GM19025 (cell line): ENCODE results near the gene CACNG8.

Experiments used
- ATAC-seq: cut with Tn5 transposase; IDR thresholded peaks from one replicate; pipeline ENCODE4 v1.9.1; 2021; ENCODE audit warnings: mild to moderate bottlenecking, low read depth, moderate library complexity; ENCODE audit not compliant: unreplicated experiment

CACNG8 gene

DNA sequence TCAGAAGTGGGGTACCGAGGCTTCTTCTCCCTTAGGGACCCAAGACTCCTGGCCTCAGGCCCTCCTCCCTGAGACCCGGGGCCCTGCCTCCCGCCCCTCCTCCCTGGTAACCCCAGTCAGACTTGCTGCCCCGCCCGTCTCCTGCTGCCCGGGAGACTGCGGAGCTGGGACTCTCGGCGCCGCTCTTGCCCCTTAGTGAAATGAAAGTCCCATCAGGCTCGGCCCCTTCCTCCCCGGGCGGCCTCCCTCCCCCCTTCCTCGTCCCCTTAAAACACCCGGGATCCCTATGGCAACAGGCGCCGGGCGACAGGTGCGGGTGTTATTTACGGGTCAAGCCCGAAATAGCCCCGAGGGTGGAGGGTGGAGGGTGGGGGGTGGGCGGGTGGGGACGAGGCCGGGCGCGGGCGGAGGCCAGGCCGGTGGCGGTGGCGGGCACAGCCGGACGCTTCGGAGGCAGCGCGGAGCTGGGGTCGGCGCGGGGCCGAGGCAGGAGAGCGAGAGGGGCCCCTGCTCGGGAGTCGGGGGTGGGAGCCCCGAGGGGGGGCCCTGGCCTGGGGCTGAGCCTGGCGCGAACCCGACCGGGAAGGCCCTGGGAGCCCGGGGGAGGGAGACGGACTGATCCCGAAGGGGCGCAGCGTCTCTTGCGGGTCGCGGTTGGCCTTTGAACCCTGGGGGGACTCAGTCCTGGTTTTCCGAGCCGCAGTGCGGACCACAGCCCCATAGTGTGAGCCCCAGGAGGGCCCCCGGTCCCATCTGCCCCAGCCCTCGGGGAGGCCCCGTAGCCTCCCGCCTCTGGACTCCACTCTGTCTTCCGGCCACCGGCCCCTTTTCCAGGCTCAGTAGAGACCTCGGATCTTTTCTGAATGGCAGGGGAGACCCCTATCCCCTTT lies 28.7 kb downstream of the CACNG8 start, which contains the start of gene CACNG6:
CACNG6 (plus strand) TSS at position 414 of the 890 bp plus-strand sequence. CDS start 1,241 bp downstream, outside the sequence.
- ATAC-seq: no peak

- no peak for ATAC-seq
Measured at GRCh38 chr19:53992211-53992610, 29.5 kb downstream of the CACNG8 start.

GRCh38 chr19:53992815-53993214 lies 30.1 kb downstream of the CACNG8 start:
- ATAC-seq: no peak

DNA sequence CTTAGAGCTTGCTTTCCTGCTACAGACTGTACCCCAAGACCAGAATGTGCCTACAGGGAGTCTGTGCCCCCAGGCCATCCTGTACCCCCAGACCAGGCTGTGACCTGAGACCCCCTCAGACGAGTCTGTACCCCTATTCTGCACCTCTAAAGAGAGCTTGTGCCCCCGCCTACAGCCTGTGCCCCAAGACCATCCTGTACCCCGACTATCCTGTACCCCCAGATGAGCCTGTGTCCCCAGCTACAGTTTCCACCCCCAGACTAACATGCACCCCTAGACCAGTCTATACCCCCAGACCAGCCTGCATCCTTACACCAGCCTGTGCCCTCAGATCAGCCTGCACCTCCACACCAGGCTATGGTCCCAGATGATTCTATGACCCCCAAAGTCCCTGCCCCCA lies 30.7 kb downstream of the CACNG8 start:
- no peak for ATAC-seq

GRCh38 chr19:53994811-53995210 lies 32.1 kb downstream of the CACNG8 start:
- no peak for ATAC-seq

DNA sequence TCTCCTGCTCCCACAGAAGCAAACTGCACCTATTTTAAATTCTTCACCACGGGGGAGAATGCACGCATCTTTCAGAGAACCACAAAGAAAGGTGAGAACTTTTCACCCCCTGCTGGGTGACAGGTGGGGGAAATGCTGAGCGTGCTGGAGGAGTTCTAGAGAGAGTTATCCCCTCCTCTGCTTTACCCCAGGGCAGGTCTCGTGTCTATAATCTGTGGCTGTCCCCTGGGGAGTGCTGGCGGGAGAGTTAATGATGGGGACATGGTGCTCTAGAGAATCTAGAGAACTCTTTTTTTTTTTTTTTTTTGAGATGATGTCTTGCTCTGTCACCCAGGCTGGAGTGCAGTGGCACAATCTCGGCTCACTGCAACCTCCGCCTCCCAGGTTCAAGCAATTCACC lies 35.5 kb downstream of the CACNG8 start:
- ATAC-seq: no peak

GRCh38 chr19:53999694-54000093 lies 37.0 kb downstream of the CACNG8 start:
- no peak for ATAC-seq

GRCh38 chr19:54001496-54001895 lies 38.8 kb downstream of the CACNG8 start:
- no peak for ATAC-seq

DNA sequence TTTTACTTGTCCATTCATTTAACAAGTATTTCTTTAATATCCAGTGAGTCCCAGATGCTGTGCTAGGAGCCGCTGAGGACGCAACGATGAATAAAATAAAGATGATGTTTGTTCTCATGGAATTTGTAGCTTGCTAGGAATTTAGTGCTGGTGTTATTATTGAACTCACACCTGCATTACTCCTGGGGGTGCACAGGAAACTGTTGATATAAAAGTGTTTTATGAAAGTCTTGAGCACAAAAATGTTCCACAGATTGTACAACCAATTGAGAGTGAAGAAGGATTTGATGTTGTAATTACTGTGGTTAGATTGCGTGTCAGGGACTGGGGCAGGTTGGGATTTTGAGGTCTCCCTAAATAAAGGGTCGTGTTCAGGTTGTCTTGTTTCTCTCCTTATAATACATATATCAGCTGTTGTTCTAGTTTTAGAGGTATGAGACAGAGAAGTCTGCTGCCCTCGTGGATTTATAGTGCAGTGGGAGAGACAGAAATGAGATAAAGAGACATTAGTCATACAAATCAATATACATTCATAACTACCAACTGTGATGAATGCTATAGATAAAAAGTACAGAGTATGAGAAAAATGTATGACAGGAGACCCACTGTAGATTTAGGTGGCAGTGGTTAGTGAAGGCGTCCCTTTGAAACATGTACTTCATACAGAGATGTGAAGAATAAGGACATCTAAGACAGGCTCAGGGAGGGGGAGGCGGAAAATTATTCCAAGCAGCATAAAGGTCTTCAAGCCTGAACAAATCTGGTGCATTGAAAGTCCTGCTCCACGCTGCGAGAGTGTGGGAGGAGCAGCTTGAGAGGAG lies 40.0 kb downstream of the CACNG8 start:
- ATAC-seq: no peak

DNA sequence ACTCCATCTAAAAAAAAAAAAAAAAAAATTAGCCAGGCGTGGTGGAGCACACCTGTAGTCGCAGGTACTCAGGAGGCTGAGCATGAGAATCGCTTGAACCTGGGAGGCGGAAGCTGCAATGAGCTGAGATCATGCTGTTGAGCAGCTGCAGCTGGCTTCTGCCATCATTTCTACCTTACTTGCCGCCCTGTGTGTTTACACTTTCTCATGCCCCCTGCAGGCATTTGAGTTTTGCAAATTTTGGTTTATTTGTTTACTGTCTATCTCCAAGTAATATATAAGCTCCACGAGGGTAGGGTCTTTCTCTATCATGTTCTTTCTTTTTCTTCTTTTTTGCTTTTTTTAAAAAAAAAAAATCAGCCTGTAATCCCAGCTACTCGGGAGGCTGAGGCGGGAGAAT lies 46.7 kb downstream of the CACNG8 start:
- ATAC-seq: no peak

- ATAC-seq: no peak
Measured at GRCh38 chr19:54010474-54010873, 47.7 kb downstream of the CACNG8 start.

- ATAC-seq: no peak
Measured at GRCh38 chr19:54011507-54012211, 48.9 kb downstream of the CACNG8 start.

DNA sequence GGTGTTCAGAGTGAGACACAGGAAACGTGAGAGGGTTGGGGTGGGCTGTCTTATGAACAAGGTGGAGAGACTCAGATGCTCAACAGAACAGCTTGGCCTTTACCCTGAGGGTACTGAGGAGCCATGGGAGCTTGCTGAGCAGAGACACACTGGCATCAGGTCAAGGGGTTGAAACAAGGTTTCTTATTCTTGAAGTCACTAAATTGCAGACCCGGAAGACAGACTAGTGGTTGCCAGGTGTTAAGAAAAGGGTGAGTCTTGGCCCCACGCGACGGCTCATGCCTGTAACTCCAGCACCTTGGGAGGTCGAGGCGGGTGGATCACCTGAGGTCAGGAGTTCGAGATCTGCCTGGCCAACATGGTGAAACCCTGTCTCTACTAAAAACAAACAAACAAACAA lies 51.1 kb downstream of the CACNG8 start:
- no peak for ATAC-seq

DNA sequence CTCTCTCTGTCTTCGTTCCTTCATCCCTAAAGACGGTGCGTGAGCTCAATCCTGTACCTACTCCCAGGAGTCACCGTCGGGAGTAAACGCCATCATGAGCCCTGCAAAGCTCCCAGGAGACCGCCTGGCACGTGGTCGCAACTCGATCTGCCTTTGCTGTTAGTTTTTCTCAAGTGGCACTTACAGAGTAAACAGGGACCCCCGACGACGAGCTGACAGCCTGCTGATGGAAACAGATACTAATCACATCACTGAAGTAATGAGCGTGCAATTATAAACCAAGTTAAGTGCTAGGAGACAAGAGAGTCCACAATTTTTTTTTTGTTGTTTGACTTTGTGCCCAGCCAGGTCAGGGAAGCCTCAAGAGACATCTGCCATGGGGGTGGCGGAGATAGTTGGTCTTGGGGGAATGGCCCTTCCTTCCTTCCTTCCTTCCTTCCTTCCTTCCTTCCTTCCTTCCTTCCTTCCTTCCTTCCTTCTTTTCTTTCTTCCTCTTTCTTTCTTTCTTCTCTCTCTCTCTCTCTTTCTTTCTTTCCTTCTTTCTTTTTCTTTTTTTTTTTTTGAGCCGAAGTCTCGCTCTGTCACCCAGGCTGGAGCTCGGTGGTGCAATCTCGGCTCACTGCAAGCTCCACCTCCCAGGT lies 52.3 kb downstream of the CACNG8 start:
- no peak for ATAC-seq

- no peak for ATAC-seq
Measured at GRCh38 chr19:54017261-54017660, 54.5 kb downstream of the CACNG8 start.

- ATAC-seq: no peak
Measured at GRCh38 chr19:54021363-54021762, 58.6 kb downstream of the CACNG8 start.

- no peak for ATAC-seq
Measured at GRCh38 chr19:54021932-54022331, 59.2 kb downstream of the CACNG8 start.

- ATAC-seq: no peak
Measured at GRCh38 chr19:54023191-54023590, 60.5 kb downstream of the CACNG8 start.

DNA sequence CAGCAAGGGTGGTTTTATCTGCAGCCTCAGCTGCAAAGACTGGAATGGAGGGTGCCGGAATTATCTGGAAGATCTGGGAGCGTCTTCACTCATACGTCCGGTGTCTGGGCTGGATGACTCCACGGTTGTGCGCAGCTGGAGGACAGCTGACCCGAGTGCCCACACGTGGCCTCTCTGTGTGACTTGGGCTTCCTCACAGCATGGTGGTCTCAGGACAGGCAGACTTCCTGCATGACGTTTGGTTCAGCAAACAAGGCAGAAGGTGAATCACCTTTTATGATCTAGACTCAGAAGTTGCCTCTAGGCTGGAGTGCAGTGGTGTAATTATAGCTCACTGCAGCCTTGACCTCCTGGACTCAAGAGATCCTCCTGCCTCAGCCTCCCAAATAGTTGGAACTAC lies 61.9 kb downstream of the CACNG8 start:
- ATAC-seq: no peak

DNA sequence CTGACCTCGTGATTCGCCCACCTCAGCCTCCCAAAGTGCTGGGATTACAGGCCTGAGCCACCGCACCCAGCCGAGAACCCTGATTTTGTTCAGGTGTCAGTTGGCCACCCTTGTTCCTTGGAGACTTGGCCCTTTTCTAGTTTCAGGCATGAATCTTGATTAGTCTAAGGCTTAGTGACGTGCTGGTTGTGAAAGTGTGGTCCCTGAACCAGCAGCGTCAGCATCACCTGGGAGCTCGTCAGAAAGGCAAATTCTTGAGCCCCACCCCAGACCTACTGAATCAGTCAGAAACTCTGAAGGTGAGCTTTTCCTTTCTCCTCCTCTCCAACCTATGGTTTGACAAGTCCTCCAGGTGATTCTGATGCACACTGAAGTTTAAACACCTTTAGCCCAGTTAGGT lies 63.9 kb downstream of the CACNG8 start:
- no peak for ATAC-seq
